GM12878 (cell line): ENCODE measurements around the gene TOMM40. TPM values are rescaled to one million over a fixed set of nuclear protein-coding genes. Genes with fewer than 3 reads are reported as not detected.

Experiments used
- ATAC-seq: fragments of 200-7000 bp; cut with Tn5 transposase; 3 replicates; pipeline ENCODE4 v1.9.1; 2020; ENCODE audit warnings: mild to moderate bottlenecking, moderate library complexity
- BruUV-seq: library from RNA; stranded (reverse); fragments of 400-500 nt; replicated peaks from 2 replicates; lab custom pipeline; 2021; lab: Mats Ljungman, UMichigan
- CTCF ChIA-PET: fragments of 300-600 bp; sonication (Branson Sonifier 250); formaldehyde crosslinking; extraction: SDS; loops from one replicate; lab custom pipeline; 2021; ENCODE audit warnings: inconsistent platforms; lab: Yijun Ruan, JAX
- POLR2A ChIA-PET: fragments of 350-600 bp; formaldehyde crosslinking; extraction: SDS; loops from one replicate; lab custom pipeline; 2021; ENCODE audit warnings: inconsistent platforms; lab: Charles Lee
- RAD21 ChIA-PET: fragments of 300-600 bp; sonication (Branson Sonifier 250); formaldehyde crosslinking; loops from one replicate; lab custom pipeline; 2023; ENCODE audit warnings: antibody characterized with exemption; ENCODE audit not compliant: unreplicated experiment; lab: Charles Lee
- SMC1A ChIA-PET: fragments of 300-600 bp; sonication (Branson Sonifier 250); formaldehyde crosslinking; loops from one replicate; lab custom pipeline; 2023; ENCODE audit not compliant: unreplicated experiment, uncharacterized antibody; lab: Charles Lee
- DNase-seq: peaks from one replicate; pipeline ENCODE4 v3.0.0-alpha.2; 2011; ENCODE audit warnings: low read depth, low spot score
- FAIRE-seq: peaks from 3 replicates; lab custom pipeline; 2011; peaks lifted over from hg19 to GRCh38; lab: Jason Lieb, UNC
- H2AFZ ChIP-seq: 2 replicates; pipeline ENCODE4 v1.6.0; 2011; ENCODE audit warnings: low read depth, low read length, control low read depth; ENCODE audit not compliant: control insufficient read depth
- H3K27ac ChIP-seq: 2 replicates; pipeline ENCODE4 v1.5.1; 2011; ENCODE audit warnings: control low read depth; ENCODE audit not compliant: control insufficient read depth, insufficient read depth
- H3K27me3 ChIP-seq, 2 experiments: replicated peaks in 1 of 2; 2 replicates each; pipeline versions ENCODE4 v1.6.0 to v1.6.1; 2011; ENCODE audit warnings: low read length in 1 of 2; ENCODE audit not compliant: control insufficient read depth in 2 of 2, insufficient read depth in 2 of 2
- H3K36me3 ChIP-seq, 2 experiments: 2 replicates each; pipeline ENCODE4 v1.5.1; 2011; ENCODE audit warnings: low read length in 1 of 2; ENCODE audit not compliant: control insufficient read depth in 2 of 2, insufficient read depth in 2 of 2
- H3K4me1 ChIP-seq: 2 replicates; pipeline ENCODE4 v1.6.1; 2011; ENCODE audit warnings: mild to moderate bottlenecking, low read length, moderate library complexity, mixed read lengths; ENCODE audit not compliant: control insufficient read depth, insufficient read depth
- H3K4me2 ChIP-seq: 2 replicates; pipeline ENCODE4 v1.6.0; 2011; ENCODE audit warnings: control low read depth; ENCODE audit not compliant: control insufficient read depth, insufficient read depth
- H3K4me3 ChIP-seq: fragments of 200-600 bp; sonication (generic); 2 replicates; pipeline ENCODE4 v1.5.1; 2016
- H3K79me2 ChIP-seq: 2 replicates; pipeline ENCODE4 v1.6.0; 2011; ENCODE audit warnings: low read length; ENCODE audit not compliant: control insufficient read depth, insufficient read depth
- H3K9ac ChIP-seq: 2 replicates; pipeline ENCODE4 v1.8.0; 2011; ENCODE audit warnings: low read length, control low read depth, mixed read lengths; ENCODE audit not compliant: control insufficient read depth, insufficient read depth
- H3K9me3 ChIP-seq: replicated peaks from 3 replicates; pipeline ENCODE4 v1.5.1; 2011; ENCODE audit warnings: mild to moderate bottlenecking, low read length; ENCODE audit not compliant: control insufficient read depth, insufficient read depth
- H4K20me1 ChIP-seq: 2 replicates; pipeline ENCODE4 v1.6.0; 2011; ENCODE audit not compliant: control insufficient read depth, insufficient read depth
- CBFB ChIP-seq: IDR thresholded peaks from 2 replicates; pipeline ENCODE4 v1.6.1; 2016; ENCODE audit warnings: antibody characterized with exemption, low read depth
- CREM ChIP-seq: IDR thresholded peaks from 2 replicates; pipeline ENCODE4 v1.6.1; 2014; ENCODE audit warnings: antibody characterized with exemption, low read depth
- FOXK2 ChIP-seq: fragments of 450-650 bp; IDR thresholded peaks from 2 replicates; pipeline ENCODE4 v1.6.1; 2017; ENCODE audit warnings: mild to moderate bottlenecking, moderate library complexity
- GABPA ChIP-seq: IDR thresholded peaks from 2 replicates; pipeline ENCODE4 v1.6.1; 2014; ENCODE audit warnings: antibody characterized with exemption, low read depth, mild to moderate bottlenecking, inconsistent platforms
- MEF2B ChIP-seq: fragments of 450-650 bp; IDR thresholded peaks from 2 replicates; pipeline ENCODE4 v1.6.1; 2018; ENCODE audit warnings: mild to moderate bottlenecking, moderate library complexity; ENCODE audit not compliant: partially characterized antibody, poor library complexity, severe bottlenecking
- NFYB ChIP-seq: IDR thresholded peaks from 2 replicates; pipeline ENCODE4 v1.6.1; 2011; ENCODE audit warnings: low read depth, mild to moderate bottlenecking, low read length, improper control_type of control experiment, moderate library complexity; ENCODE audit not compliant: insufficient read depth
- POLR2A ChIP-seq: IDR thresholded peaks from 2 replicates; pipeline ENCODE4 v1.6.1; 2011; ENCODE audit warnings: low read depth, mild to moderate bottlenecking, low read length
- RCOR1 ChIP-seq: conservative IDR thresholded peaks from 2 replicates; pipeline ENCODE4 v1.6.1; 2012; ENCODE audit warnings: low read depth, low read length, improper control_type of control experiment
- SMAD5 ChIP-seq: IDR thresholded peaks from 2 replicates; pipeline ENCODE4 v1.6.1; 2016; ENCODE audit warnings: antibody characterized with exemption, low read depth
- SMC3 ChIP-seq: IDR thresholded peaks from 2 replicates; pipeline ENCODE4 v1.6.1; 2011; ENCODE audit warnings: low read length, improper control_type of control experiment, borderline replicate concordance
- STAT1 ChIP-seq: fragments of 450-650 bp; conservative IDR thresholded peaks from 2 replicates; pipeline ENCODE4 v1.6.1; 2014; ENCODE audit warnings: antibody characterized with exemption, mild to moderate bottlenecking
- SUPT20H ChIP-seq: IDR thresholded peaks from 2 replicates; pipeline ENCODE4 v1.6.1; 2011; ENCODE audit warnings: low read depth, mild to moderate bottlenecking, low read length, moderate library complexity, borderline replicate concordance; ENCODE audit not compliant: control insufficient read depth
- WGBS: methylation state at CpG from one replicate; pipeline ENCODE4 v1.1.6; 2016; ENCODE audit warnings: low lambda C conversion rate; ENCODE audit not compliant: insufficient replicate concordance, insufficient coverage; ENCODE audit errors: missing lambda C conversion rate; 5-methylcytosine and 5-hydroxymethylcytosine counted together
- in situ Hi-C: fragments of 300-500 bp; cut with MboI; formaldehyde crosslinking; loops from 9 replicates; pipeline ENCODE4 v1.14.3; 2018; ENCODE audit warnings: mixed read lengths
- intact Hi-C: fragments of 100-400 bp; cut with micrococcal nuclease; formaldehyde crosslinking; loops from one replicate; pipeline ENCODE4 v1.14.2; 2022; ENCODE audit not compliant: unreplicated experiment
- polyA plus RNA-seq, 11 experiments: library from polyadenylated mRNA; depleted of rRNA in 4 of 11; unstranded in 6 of 11; stranded (reverse) in 5 of 11; fragments of >200 nt; fragmentation: Nextera tagmentation in 4 of 11; fragmentation: Illumina TruSeq in 1 of 11; extraction: Ambion mirVana in 4 of 11; extraction: Trizol in 1 of 11; gene quantifications; 1 replicate in 1 of 11; 2 replicates in 10 of 11; pipeline versions ENCODE4 v1.2.1 to v1.2.3, GENCODE V29; 2011 to 2016; ENCODE audit warnings: inconsistent platforms in 2 of 11, missing spikeins in 2 of 11, low read depth in 1 of 11
- total RNA-seq, 4 experiments: library from RNA; depleted of rRNA in 3 of 4; stranded (reverse); fragments of >200 nt in 3 of 4; fragmentation: Illumina TruSeq in 1 of 4; extraction: Trizol in 1 of 4; gene quantifications; 2 replicates each; pipeline versions ENCODE4 v1.2.1 to v1.2.3, GENCODE V29; 2013 to 2021
- TF ChIP-seq, protein P1 (sequence below): IDR thresholded peaks from 2 replicates; pipeline ENCODE4 v1.6.1; 2012; ENCODE audit warnings: low read depth, low read length, improper control_type of control experiment
- TF ChIP-seq, protein P2 (sequence below): fragments of 450-650 bp; IDR thresholded peaks from 2 replicates; pipeline ENCODE4 v1.6.1; 2018; ENCODE audit warnings: borderline replicate concordance, mild to moderate bottlenecking; ENCODE audit not compliant: partially characterized antibody
- TF ChIP-seq, protein P3 (sequence below): fragments of 450-650 bp; formaldehyde crosslinking; IDR thresholded peaks from 2 replicates; pipeline ENCODE4 v1.4.0; 2022; ENCODE audit warnings: mild to moderate bottlenecking, moderate library complexity
- TF ChIP-seq, protein P4 (sequence below): IDR thresholded peaks from 2 replicates; pipeline ENCODE4 v1.6.1; 2012; ENCODE audit warnings: low read length, inconsistent platforms

Gene TOMM40
- total and polyA plus RNA-seq, 10 of the 15 experiments (the other 5 are each of a cell fraction or from before 2014, with no cell fraction given): 0.85 to 221 (median 99.9) TPM

DNA sequence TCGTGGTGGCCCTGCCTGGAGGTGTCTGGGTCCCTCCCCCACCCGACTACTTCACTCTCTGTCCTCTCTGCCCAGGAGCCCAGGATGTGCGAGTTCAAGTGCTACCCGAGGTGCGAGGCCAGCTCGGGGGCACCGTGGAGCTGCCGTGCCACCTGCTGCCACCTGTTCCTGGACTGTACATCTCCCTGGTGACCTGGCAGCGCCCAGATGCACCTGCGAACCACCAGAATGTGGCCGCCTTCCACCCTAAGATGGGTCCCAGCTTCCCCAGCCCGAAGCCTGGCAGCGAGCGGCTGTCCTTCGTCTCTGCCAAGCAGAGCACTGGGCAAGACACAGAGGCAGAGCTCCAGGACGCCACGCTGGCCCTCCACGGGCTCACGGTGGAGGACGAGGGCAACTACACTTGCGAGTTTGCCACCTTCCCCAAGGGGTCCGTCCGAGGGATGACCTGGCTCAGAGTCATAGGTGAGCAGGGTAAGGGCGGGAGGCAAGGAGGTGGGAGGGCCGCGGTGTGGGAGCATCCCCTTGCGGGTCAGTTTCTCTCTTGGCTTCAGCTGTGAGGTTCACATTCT, 25.8 kb upstream of the TOMM40 start (continued):
- TF ChIP-seq RCOR1 (no peak), MEF2B (no peak), STAT1 (no peak)
- TF ChIP-seq, protein P1, sequence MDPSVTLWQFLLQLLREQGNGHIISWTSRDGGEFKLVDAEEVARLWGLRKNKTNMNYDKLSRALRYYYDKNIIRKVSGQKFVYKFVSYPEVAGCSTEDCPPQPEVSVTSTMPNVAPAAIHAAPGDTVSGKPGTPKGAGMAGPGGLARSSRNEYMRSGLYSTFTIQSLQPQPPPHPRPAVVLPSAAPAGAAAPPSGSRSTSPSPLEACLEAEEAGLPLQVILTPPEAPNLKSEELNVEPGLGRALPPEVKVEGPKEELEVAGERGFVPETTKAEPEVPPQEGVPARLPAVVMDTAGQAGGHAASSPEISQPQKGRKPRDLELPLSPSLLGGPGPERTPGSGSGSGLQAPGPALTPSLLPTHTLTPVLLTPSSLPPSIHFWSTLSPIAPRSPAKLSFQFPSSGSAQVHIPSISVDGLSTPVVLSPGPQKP: no peak
- TF ChIP-seq, all 136 proteins: peak for 0

DNA sequence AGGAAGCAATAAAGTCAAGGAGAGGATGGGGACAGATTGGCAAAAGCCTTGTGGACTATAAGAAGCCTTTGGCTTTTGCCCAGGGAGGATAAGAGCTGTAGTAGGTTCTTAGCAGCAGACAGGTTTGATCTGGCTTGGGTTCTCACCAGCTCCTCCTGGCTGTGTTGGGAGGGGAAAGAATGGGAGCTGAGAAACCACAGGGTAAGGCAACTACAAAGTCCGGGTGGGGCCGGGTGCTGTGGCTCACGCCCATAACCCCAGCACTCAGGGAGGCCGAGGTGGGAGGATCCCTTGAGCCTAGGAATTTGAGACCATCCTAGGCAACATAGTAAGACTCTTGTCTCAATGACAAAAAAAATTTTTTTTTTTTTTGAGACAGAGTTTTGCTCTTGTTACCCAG, 24.4 kb upstream of the TOMM40 start:
- Histone ChIP-seq H3K9ac (no peak overlapping the region), H3K4me1 (no peaks in the 10 kb centered on the region), H3K4me2 (no peak overlapping the region), H3K4me3 (no peak overlapping the region), H3K9me3 (no peaks in the 10 kb centered on the region), H3K27me3 (no peaks in the 10 kb centered on the region; a peak in 1 of 4 replicates), H3K79me2 (no peaks in the 10 kb centered on the region), H4K20me1 (no peaks in the 10 kb centered on the region), H2AFZ (no peak overlapping the region), H3K36me3 (no peaks in the 10 kb centered on the region), H3K27ac (no peak overlapping the region)
- 69% methylated on average over 4 of the region's 4 CpGs for WGBS
- SMC1A ChIA-PET: no interaction called here
- DNase-seq (no peak), FAIRE-seq (no peak), ATAC-seq (no peak)
- in situ Hi-C loops: no loop called here
- POLR2A ChIA-PET: no interaction called here
- no TSS peak for BruUV-seq
- CTCF ChIA-PET: no interaction called here
- intact Hi-C loops: no loop called here
- RAD21 ChIA-PET: no interaction called here
- TF ChIP-seq, protein P2, sequence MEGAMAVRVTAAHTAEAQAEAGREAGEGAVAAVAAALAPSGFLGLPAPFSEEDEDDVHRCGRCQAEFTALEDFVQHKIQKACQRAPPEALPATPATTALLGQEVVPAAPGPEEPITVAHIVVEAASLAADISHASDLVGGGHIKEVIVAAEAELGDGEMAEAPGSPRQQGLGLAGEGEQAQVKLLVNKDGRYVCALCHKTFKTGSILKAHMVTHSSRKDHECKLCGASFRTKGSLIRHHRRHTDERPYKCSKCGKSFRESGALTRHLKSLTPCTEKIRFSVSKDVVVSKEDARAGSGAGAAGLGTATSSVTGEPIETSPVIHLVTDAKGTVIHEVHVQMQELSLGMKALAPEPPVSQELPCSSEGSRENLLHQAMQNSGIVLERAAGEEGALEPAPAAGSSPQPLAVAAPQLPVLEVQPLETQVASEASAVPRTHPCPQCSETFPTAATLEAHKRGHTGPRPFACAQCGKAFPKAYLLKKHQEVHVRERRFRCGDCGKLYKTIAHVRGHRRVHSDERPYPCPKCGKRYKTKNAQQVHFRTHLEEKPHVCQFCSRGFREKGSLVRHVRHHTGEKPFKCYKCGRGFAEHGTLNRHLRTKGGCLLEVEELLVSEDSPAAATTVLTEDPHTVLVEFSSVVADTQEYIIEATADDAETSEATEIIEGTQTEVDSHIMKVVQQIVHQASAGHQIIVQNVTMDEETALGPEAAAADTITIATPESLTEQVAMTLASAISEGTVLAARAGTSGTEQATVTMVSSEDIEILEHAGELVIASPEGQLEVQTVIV: no peak
- TF ChIP-seq NFYB: no peak
- TF ChIP-seq CREM: no peak
- no peak for TF ChIP-seq FOXK2
- no peak for TF ChIP-seq CBFB
- TF ChIP-seq POLR2A: no peak
- TF ChIP-seq SMC3: no peak
- no peak for TF ChIP-seq SUPT20H
- no peak for TF ChIP-seq GABPA
- TF ChIP-seq, protein P3, sequence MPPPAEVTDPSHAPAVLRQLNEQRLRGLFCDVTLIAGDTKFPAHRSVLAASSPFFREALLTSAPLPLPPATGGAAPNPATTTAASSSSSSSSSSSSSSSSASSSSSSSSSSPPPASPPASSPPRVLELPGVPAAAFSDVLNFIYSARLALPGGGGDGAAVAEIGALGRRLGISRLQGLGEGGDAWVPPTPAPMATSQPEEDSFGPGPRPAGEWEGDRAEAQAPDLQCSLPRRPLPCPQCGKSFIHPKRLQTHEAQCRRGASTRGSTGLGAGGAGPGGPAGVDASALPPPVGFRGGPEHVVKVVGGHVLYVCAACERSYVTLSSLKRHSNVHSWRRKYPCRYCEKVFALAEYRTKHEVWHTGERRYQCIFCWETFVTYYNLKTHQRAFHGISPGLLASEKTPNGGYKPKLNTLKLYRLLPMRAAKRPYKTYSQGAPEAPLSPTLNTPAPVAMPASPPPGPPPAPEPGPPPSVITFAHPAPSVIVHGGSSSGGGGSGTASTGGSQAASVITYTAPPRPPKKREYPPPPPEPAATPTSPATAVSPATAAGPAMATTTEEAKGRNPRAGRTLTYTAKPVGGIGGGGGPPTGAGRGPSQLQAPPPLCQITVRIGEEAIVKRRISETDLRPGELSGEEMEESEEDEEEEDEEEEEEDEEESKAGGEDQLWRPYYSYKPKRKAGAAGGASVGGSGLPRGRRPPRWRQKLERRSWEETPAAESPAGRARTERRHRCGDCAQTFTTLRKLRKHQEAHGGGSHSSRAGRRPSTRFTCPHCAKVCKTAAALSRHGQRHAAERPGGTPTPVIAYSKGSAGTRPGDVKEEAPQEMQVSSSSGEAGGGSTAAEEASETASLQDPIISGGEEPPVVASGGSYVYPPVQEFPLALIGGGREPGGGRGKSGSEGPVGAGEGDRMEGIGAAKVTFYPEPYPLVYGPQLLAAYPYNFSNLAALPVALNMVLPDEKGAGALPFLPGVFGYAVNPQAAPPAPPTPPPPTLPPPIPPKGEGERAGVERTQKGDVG (CRISPR knock-in tag): no peak
- no peak for TF ChIP-seq SMAD5
- TF ChIP-seq, protein P4, sequence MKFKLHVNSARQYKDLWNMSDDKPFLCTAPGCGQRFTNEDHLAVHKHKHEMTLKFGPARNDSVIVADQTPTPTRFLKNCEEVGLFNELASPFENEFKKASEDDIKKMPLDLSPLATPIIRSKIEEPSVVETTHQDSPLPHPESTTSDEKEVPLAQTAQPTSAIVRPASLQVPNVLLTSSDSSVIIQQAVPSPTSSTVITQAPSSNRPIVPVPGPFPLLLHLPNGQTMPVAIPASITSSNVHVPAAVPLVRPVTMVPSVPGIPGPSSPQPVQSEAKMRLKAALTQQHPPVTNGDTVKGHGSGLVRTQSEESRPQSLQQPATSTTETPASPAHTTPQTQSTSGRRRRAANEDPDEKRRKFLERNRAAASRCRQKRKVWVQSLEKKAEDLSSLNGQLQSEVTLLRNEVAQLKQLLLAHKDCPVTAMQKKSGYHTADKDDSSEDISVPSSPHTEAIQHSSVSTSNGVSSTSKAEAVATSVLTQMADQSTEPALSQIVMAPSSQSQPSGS: no peak
